Measurements from ENCODE around the gene CHEK2. TPM values are rescaled to one million over a fixed set of nuclear protein-coding genes. Genes with fewer than 3 reads are reported as not detected.
"Not testable (repeated sequence)": the region's sequence is repeated elsewhere in the genome, so short reads cannot be mapped to it uniquely, and the experiment has no call there.

Gene CHEK2
- polyA plus RNA-seq, 1 donor from 2014 or later, result 3.1 TPM

DNA sequence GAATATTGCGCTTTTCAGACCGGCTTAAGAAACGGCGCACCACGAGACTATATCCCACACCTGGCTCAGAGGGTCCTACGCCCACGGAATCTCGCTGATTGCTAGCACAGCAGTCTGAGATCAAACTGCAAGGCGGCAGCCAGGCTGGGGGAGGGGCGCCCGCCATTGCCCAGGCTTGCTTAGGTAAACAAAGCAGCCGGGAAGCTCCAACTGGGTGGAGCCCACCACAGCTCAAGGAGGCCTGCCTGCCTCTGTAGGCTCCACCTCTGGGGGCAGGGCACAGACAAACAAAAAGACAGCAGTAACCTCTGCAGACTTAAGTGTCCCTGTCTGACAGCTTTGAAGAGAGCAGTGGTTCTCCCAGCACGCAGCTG lies 78.1 kb downstream of the CHEK2 start:
- H3K27ac ChIP-seq (ENCODE audit: low read length); H3K36me3 ChIP-seq (ENCODE audit: insufficient read depth, low read length); H4K20me1 ChIP-seq (ENCODE audit: insufficient read depth); H3F3A ChIP-seq (ENCODE audit: insufficient read depth, low read length, poor library complexity, severe bottlenecking); H3K27me3 ChIP-seq (ENCODE audit: insufficient read depth, low read depth, low read length); H3K79me2 ChIP-seq (replicated peaks; ENCODE audit: insufficient read depth, low read length); H3K4me3 ChIP-seq (ENCODE audit: low read length); H3K9me3 ChIP-seq (ENCODE audit: low read length); H3K4me2 ChIP-seq (ENCODE audit: low read length); H2AFZ ChIP-seq (ENCODE audit: low read depth, low read length); H3K9me2 ChIP-seq (ENCODE audit: insufficient read depth, low read length); H3K9ac ChIP-seq (ENCODE audit: low read length): not testable (repeated sequence)

- Histone ChIP-seq H3K79me2 (replicated peaks; ENCODE audit: insufficient read depth, low read length) (peaks cover 16% of the 10 kb centered on the region), H3F3A (ENCODE audit: insufficient read depth, low read length, poor library complexity, severe bottlenecking) (no peaks in the 10 kb centered on the region), H3K9me2 (ENCODE audit: insufficient read depth, low read length) (no peaks in the 10 kb centered on the region), H3K27ac (ENCODE audit: low read length) (no peak overlapping the region), H4K20me1 (ENCODE audit: insufficient read depth) (no peaks in the 10 kb centered on the region), H2AFZ (ENCODE audit: low read depth, low read length) (no peak overlapping the region), H3K9me3 (ENCODE audit: low read length) (no peaks in the 10 kb centered on the region), H3K4me3 (ENCODE audit: low read length) (no peak overlapping the region), H3K36me3 (ENCODE audit: insufficient read depth, low read length) (no peaks in the 10 kb centered on the region), H3K4me2 (ENCODE audit: low read length) (no peak overlapping the region), H3K9ac (ENCODE audit: low read length) (no peak overlapping the region), H3K27me3 (ENCODE audit: insufficient read depth, low read depth, low read length) (no peaks in the 10 kb centered on the region)
- no peak for TF ChIP-seq EP300 (conservative IDR thresholded peaks at IDR 0.05; ENCODE audit: poor library complexity, severe bottlenecking)
- TF ChIP-seq TAF1 (IDR thresholded peaks at IDR 0.05; ENCODE audit: low read depth), result no peak
- no peak for TF ChIP-seq MXI1 (conservative IDR thresholded peaks at IDR 0.05; ENCODE audit: poor library complexity, severe bottlenecking)
- no peak for TF ChIP-seq RAD21 (conservative IDR thresholded peaks at IDR 0.05)
- no peak for TF ChIP-seq REST (IDR thresholded peaks at IDR 0.05; ENCODE audit: borderline replicate concordance)
- no peak for TF ChIP-seq CTCF (IDR thresholded peaks at IDR 0.05; ENCODE audit: poor library complexity, severe bottlenecking)
- TF ChIP-seq POLR2AphosphoS5 (IDR thresholded peaks at IDR 0.05), result no peak
- TF ChIP-seq SMC3 (conservative IDR thresholded peaks at IDR 0.05; ENCODE audit: poor library complexity), result no peak
- no peak for TF ChIP-seq EZH2 (IDR thresholded peaks at IDR 0.05; ENCODE audit: borderline replicate concordance, insufficient read depth, low read length, poor library complexity, severe bottlenecking)
These were observed 83.2 kb downstream of the CHEK2 start for GRCh38 chr22:28658448-28658847.

GRCh38 chr22:28656181-28656580 lies 85.4 kb downstream of the CHEK2 start:
- H3K79me2 ChIP-seq (replicated peaks; ENCODE audit: insufficient read depth, low read length), result peaks cover 7% of the 10 kb centered on the region
- H3K27me3 ChIP-seq (ENCODE audit: insufficient read depth, low read depth, low read length), result no peaks in the 10 kb centered on the region
- TF ChIP-seq EP300 (conservative IDR thresholded peaks at IDR 0.05; ENCODE audit: poor library complexity, severe bottlenecking) (no peak), REST (IDR thresholded peaks at IDR 0.05; ENCODE audit: borderline replicate concordance) (no peak), POLR2AphosphoS5 (IDR thresholded peaks at IDR 0.05) (no peak), SMC3 (conservative IDR thresholded peaks at IDR 0.05; ENCODE audit: poor library complexity) (no peak), TAF1 (IDR thresholded peaks at IDR 0.05; ENCODE audit: low read depth) (no peak), RAD21 (conservative IDR thresholded peaks at IDR 0.05) (no peak), EZH2 (IDR thresholded peaks at IDR 0.05; ENCODE audit: borderline replicate concordance, insufficient read depth, low read length, poor library complexity, severe bottlenecking) (no peak), CTCF (IDR thresholded peaks at IDR 0.05; ENCODE audit: poor library complexity, severe bottlenecking) (no peak), MXI1 (conservative IDR thresholded peaks at IDR 0.05; ENCODE audit: poor library complexity, severe bottlenecking) (no peak)
- H4K20me1 ChIP-seq (ENCODE audit: insufficient read depth), result no peaks in the 10 kb centered on the region
- no peak overlapping the region for H3K4me3 ChIP-seq (ENCODE audit: low read length)
- no peak overlapping the region for H2AFZ ChIP-seq (ENCODE audit: low read depth, low read length)
- H3K36me3 ChIP-seq (ENCODE audit: insufficient read depth, low read length), result no peaks in the 10 kb centered on the region
- no peaks in the 10 kb centered on the region for H3F3A ChIP-seq (ENCODE audit: insufficient read depth, low read length, poor library complexity, severe bottlenecking)
- H3K27ac ChIP-seq (ENCODE audit: low read length), result no peak overlapping the region
- no peak overlapping the region for H3K9ac ChIP-seq (ENCODE audit: low read length)
- no peaks in the 10 kb centered on the region for H3K9me2 ChIP-seq (ENCODE audit: insufficient read depth, low read length)
- H3K9me3 ChIP-seq (ENCODE audit: low read length), result no peaks in the 10 kb centered on the region
- H3K4me2 ChIP-seq (ENCODE audit: low read length), result no peak overlapping the region

Measured in neural cell (in vitro differentiated cells).